C4-2B (cell line): ENCODE results near the gene SOX5.

ENCODE experiments used
- CTCF ChIP-seq: fragments of 450-650 bp; conservative IDR thresholded peaks from 2 replicates; pipeline ENCODE4 v1.5.1; 2017; ENCODE audit warnings: mild to moderate bottlenecking
- ZFX ChIP-seq: fragments of 450-650 bp; IDR thresholded peaks from 2 replicates; pipeline ENCODE4 v1.6.1; 2017

GRCh38 chr12:23853640-23854039 lies 95.8 kb downstream of the SOX5 start:
- TF ChIP-seq CTCF, result no peak
- TF ChIP-seq ZFX, result no peak
